COLO829 (cell line): Measurements from ENCODE around the gene DIP2C.

Source experiments
- DNase-seq: peaks from one replicate; pipeline ENCODE4 v3.0.0; 2012; ENCODE audit warnings: low spot score

Gene DIP2C

GRCh38 chr10:494556-494955 is 194.9 kb downstream of the DIP2C start:
- no peak for DNase-seq

- DNase-seq, result no peak
These were observed 195.3 kb downstream of the DIP2C start for GRCh38 chr10:494149-494542.

- no peak for DNase-seq
These were observed 195.9 kb downstream of the DIP2C start for GRCh38 chr10:493391-494148.

- DNase-seq, result no peak
These were observed 196.6 kb downstream of the DIP2C start for GRCh38 chr10:492836-493235.

GRCh38 chr10:491667-492424 is 197.6 kb downstream of the DIP2C start:
- no peak for DNase-seq

GRCh38 chr10:490891-491571 is 198.4 kb downstream of the DIP2C start:
- DNase-seq, result no peak

- no peak for DNase-seq
These were observed 199.2 kb downstream of the DIP2C start for GRCh38 chr10:490256-490655.

- DNase-seq, result no peak
These were observed 200.1 kb downstream of the DIP2C start for GRCh38 chr10:489330-489729.

GRCh38 chr10:488933-489215 is 200.6 kb downstream of the DIP2C start:
- no peak for DNase-seq

GRCh38 chr10:488081-488932 is 201.2 kb downstream of the DIP2C start:
- no peak for DNase-seq

GRCh38 chr10:486666-487322 is 202.7 kb downstream of the DIP2C start:
- DNase-seq, result no peak

GRCh38 chr10:486206-486605 is 203.3 kb downstream of the DIP2C start:
- DNase-seq, result no peak

GRCh38 chr10:485776-486175 is 203.7 kb downstream of the DIP2C start:
- DNase-seq, result no peak

- DNase-seq, result no peak
These were observed 204.4 kb downstream of the DIP2C start for GRCh38 chr10:484925-485661.

GRCh38 chr10:484441-484924 is 205.0 kb downstream of the DIP2C start:
- DNase-seq, result no peak

- DNase-seq, result no peak
These were observed 206.2 kb downstream of the DIP2C start for GRCh38 chr10:483261-483660.

- DNase-seq, result no peak
These were observed 206.6 kb downstream of the DIP2C start for GRCh38 chr10:482848-483247.

- DNase-seq, result no peak
These were observed 207.4 kb downstream of the DIP2C start for GRCh38 chr10:482051-482501.

GRCh38 chr10:481628-482027 is 207.8 kb downstream of the DIP2C start:
- DNase-seq, result no peak

GRCh38 chr10:480928-481552 is 208.4 kb downstream of the DIP2C start:
- DNase-seq, result peak; percentile 16
